Testis (tissue), 3 donors: ENCODE results near the gene RHBG. TPM values are rescaled to one million over a fixed set of nuclear protein-coding genes. Genes with fewer than 3 reads are reported as not detected.

Experiments used
- DNase-seq: peaks from one replicate; pipeline ENCODE4 v3.0.0-alpha.2; 2019
- H3K27ac ChIP-seq, 2 donors: fragments of 200-600 bp; sonication (generic); one replicate each; pipeline ENCODE4 v1.5.1; 2019
- H3K27me3 ChIP-seq: fragments of 200-600 bp; sonication (generic); one replicate; pipeline ENCODE4 v1.5.1; 2019
- H3K36me3 ChIP-seq: fragments of 200-600 bp; sonication (generic); one replicate; pipeline ENCODE4 v1.5.1; 2017; ENCODE audit warnings: low read depth; ENCODE audit errors: missing control alignments
- H3K4me1 ChIP-seq: fragments of 200-600 bp; sonication (generic); one replicate; pipeline ENCODE4 v1.5.1; 2019
- H3K4me3 ChIP-seq, 2 donors: fragments of 200-600 bp; sonication (generic); one replicate each; pipeline ENCODE4 v1.5.1; 2017 to 2019
- H3K9me3 ChIP-seq: fragments of 200-600 bp; sonication (generic); one replicate; pipeline ENCODE4 v1.5.1; 2017
- POLR2A ChIP-seq: fragments of 450-650 bp; IDR thresholded peaks from one replicate; pipeline ENCODE4 v1.6.1; 2017; ENCODE audit warnings: antibody characterized with exemption, mild to moderate bottlenecking, moderate library complexity
- WGBS, 2 donors: methylation state at CpG; one replicate each; pipeline ENCODE4 v1.1.5; 2018; 5-methylcytosine and 5-hydroxymethylcytosine counted together
- intact Hi-C: fragments of 100-400 bp; cut with DNase I; formaldehyde crosslinking; loops from one replicate; pipeline ENCODE4 v1.15.1; 2023; ENCODE audit warnings: low total_unique reads
- polyA plus RNA-seq: library from polyadenylated mRNA; stranded (reverse); fragments of 350-450 nt; fragmentation: Illumina TruSeq; extraction: RNeasy Lipid Tissue Mini Kit (QIAGEN cat#74804); gene quantifications from one replicate; pipeline ENCODE4 v1.2.3, GENCODE V29; 2014; ENCODE audit warnings: low read depth, low replicate concordance; ENCODE audit not compliant: insufficient read depth
- total RNA-seq, 2 donors: library from RNA; depleted of rRNA; stranded (reverse); fragments of >200 nt; gene quantifications; one replicate each; pipeline ENCODE4 v1.2.3, GENCODE V29; 2016
- TF ChIP-seq, protein P1 (sequence below), 3 experiments: fragments of 450-650 bp in 2 of 3; fragments of 200-600 bp in 1 of 3; sonication (generic) in 1 of 3; IDR thresholded peaks; one replicate each; pipeline ENCODE4 v1.5.1; 2016 to 2019; ENCODE audit warnings: antibody characterized with exemption in 3 of 3, mild to moderate bottlenecking in 2 of 3, moderate library complexity in 1 of 3

RHBG gene
- total and polyA plus RNA-seq, 3 donors from 2014 or later, result 2.0 to 3.3 (median 2.0) TPM

DNA sequence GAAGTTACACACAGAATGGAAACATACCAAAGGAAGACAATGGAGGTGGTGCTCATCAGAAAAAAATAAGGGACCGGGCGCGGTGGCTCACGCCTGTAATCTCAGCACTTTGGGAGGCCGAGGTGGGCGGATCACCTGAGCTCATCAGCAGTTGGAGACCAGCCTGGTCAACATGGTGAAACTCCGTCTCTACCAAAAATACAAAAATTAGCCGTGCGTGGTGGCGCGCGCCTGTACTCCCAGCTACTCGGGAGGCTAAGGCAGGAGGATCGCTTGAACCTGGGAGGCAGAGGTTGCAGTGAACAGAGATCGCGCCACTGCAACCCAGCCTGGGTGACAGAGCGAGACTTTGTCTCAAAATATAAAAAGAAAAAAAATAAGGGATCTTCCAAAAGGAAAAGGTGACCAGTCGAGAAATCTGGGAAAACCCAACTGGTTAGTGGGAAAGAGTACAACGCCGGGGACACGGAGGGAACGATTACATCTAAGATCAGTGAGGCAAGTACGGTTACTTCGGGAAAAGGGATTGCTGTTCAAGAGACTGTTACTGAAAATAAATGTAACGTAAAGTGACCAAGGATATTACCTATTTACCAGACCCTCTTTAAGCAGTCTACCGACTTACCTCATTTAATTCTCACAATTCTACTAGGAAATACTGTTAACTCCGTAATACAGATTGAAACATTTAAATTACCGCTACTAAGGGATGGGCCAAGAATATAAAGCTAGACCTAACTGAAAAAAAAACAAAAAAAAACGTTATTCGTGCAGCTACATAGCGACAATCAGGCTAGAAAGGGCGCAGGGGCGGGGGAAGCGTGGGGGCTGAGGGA is 31.7 kb upstream of the RHBG start:
- Histone ChIP-seq H3K4me3 (peak overlapping the region; percentile 80 to 96), H3K4me1 (peaks cover 6% of the 10 kb centered on the region), H3K36me3 (no peaks in the 10 kb centered on the region), H3K27me3 (no peaks in the 10 kb centered on the region), H3K9me3 (no peaks in the 10 kb centered on the region), H3K27ac (peak overlapping the region; percentile 79 to 90)
- 19 to 25% methylated on average over 34 of the region's 34 CpGs for WGBS, 2 donors
- DNase-seq, result no peak
- intact Hi-C loops, result no loop called here
- no peak for TF ChIP-seq POLR2A
- TF ChIP-seq, protein P1, sequence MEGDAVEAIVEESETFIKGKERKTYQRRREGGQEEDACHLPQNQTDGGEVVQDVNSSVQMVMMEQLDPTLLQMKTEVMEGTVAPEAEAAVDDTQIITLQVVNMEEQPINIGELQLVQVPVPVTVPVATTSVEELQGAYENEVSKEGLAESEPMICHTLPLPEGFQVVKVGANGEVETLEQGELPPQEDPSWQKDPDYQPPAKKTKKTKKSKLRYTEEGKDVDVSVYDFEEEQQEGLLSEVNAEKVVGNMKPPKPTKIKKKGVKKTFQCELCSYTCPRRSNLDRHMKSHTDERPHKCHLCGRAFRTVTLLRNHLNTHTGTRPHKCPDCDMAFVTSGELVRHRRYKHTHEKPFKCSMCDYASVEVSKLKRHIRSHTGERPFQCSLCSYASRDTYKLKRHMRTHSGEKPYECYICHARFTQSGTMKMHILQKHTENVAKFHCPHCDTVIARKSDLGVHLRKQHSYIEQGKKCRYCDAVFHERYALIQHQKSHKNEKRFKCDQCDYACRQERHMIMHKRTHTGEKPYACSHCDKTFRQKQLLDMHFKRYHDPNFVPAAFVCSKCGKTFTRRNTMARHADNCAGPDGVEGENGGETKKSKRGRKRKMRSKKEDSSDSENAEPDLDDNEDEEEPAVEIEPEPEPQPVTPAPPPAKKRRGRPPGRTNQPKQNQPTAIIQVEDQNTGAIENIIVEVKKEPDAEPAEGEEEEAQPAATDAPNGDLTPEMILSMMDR (IDR thresholded peaks at IDR 0.05), result no peak

DNA sequence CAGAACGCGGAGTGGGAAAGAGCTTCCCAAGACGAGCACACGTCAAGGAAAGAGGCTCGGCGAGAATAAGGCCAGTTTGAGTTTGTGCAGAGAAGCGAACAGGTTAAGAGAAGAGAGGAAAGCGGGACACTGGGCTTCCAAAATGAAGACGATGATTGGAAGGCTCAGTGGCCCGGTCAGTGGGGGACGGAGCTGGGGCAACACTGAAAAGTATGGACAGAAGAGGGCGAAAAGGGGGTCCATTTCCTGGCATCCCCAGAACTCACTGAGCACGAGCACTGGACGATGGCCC is 31.2 kb upstream of the RHBG start:
- DNase-seq, result no peak
- Histone ChIP-seq H3K27ac (peak overlapping the region; percentile 79 to 90), H3K27me3 (no peaks in the 10 kb centered on the region), H3K4me1 (peaks cover 6% of the 10 kb centered on the region), H3K9me3 (no peaks in the 10 kb centered on the region), H3K4me3 (peak overlapping the region; percentile 80 to 96), H3K36me3 (no peaks in the 10 kb centered on the region)
- intact Hi-C loops, result no loop called here
- TF ChIP-seq POLR2A, result no peak
- TF ChIP-seq, protein P1 (IDR thresholded peaks at IDR 0.05), result no peak
- WGBS, 2 donors, result 0% methylated on average over 14 of the region's 14 CpGs

DNA sequence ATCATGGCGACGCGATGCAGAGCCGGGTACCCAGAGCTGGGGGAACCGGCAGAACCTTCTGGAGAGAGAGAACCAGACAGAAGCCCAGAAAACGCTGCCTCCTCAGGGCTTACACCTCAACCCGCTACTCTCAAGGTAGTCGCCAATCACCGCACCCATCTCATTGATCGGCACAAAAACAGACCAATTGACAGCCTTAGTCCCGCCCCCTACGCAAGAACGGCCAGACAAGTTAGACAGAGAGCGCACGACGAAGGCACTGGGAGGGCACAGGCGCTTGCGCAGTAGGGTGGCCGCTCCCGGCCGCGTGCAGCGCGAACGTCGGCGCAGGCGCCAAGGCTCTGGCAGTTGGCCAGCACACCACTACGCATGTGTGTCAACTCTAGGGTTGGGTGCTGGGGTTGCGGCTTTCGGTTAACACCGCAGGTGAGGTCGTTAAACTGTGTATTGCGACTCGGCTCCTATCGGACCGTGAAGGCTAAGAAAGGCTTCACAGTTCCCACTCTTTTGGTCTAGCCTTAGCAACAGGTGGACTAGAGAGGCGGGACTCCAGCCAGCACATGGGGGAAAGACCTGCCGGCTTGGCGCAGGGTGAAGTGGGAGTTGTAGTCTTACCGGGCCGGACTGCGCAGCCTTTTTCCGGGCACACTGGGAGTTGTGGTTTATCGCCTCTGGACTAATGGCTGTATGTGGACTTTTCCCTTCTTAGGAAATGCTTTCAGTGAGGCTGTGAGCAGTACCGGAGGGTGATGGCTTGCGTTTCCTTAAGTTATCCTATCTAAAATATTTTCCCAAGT is 30.6 kb upstream of the RHBG start, which contains the start of the genes CCT3 and TSACC:
Gene CCT3, minus strand, starts transcription at position 113 of the 797 bp plus-strand sequence. Its CDS starts 108 bp downstream, at position 5.
Gene TSACC, plus strand, starts transcription at position 347 of the 797 bp plus-strand sequence. CDS start 1,232 bp downstream, outside the sequence.
- Histone ChIP-seq H3K9me3 (no peaks in the 10 kb centered on the region), H3K4me1 (peaks cover 6% of the 10 kb centered on the region), H3K27ac (peak within 1 kb of the TSS; percentile 79 to 90), H3K27me3 (no peaks in the 10 kb centered on the region), H3K4me3 (peak within 1 kb of the TSS; percentile 80 to 96), H3K36me3 (no peaks in the 10 kb centered on the region)
- WGBS, 2 donors, result 0% methylated on average over 26 to 47 of the region's 47 CpGs
- TF ChIP-seq POLR2A, result no peak
- TF ChIP-seq, protein P1 (IDR thresholded peaks at IDR 0.05), result peak in 1 of 3 experiments; percentile 1
- DNase-seq, result peak; percentile 100
- intact Hi-C loops, result no loop called here

DNA sequence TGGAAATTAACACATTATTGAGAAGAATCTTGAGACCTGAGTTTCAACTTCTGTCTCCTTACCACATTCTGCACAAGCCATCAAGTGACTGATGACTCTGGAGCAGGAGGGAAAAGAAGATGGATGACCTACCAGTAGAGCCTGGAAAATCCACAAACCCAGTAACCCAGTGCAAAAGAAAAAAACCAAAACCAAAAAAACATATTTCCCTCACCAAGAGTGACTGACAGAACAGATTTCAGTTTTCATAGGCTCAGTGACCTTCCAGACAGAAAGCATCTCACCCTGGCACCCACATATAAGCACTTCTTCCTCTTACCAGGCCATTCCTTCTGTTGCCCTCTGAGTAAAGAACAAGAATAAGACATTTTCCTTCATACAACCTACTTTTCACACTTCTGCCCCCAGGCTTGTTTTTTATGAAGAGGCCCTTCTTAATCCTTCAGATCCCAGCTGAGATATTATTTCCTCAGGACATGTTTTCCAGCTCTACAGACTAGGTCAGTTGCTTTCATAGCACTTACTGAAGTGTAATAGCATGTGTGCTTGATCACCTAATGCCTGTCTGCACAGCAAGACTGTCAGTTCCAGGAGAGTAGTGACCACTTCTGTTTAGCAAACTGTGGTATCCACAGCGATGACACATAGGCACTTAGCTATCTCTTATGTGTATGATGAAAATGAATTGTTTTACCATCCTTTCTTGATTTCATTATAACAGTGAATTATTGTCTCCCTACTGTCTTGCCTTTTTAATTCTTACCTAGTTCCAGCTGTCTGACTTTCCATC is 26.6 kb upstream of the RHBG start:
- TF ChIP-seq, protein P1 (IDR thresholded peaks at IDR 0.05), result no peak
- TF ChIP-seq POLR2A, result no peak
- H3K4me1 ChIP-seq, result no peaks in the 10 kb centered on the region
- no peaks in the 10 kb centered on the region for H3K9me3 ChIP-seq
- no peak overlapping the region for H3K4me3 ChIP-seq
- H3K36me3 ChIP-seq, result no peaks in the 10 kb centered on the region
- H3K27me3 ChIP-seq, result no peaks in the 10 kb centered on the region
- WGBS, 2 donors, result 88 to 93% methylated on average over 1 of the region's 1 CpG
- no peak overlapping the region for H3K27ac ChIP-seq
- intact Hi-C loops, result no loop called here
- no peak for DNase-seq
